Activated gamma-delta T cell treated with anti-CD3 and anti-CD28 coated beads, Interleukin-2, amount 50 U/mL, for 16 hours (primary cell): ENCODE measurements around the gene CHCHD6.
A peak's percentile ranks its signal among the peaks of the same experiment; 100 is the strongest.

Experiments
- DNase-seq: peaks from one replicate; pipeline ENCODE4 v3.0.0-alpha.2; 2020; ENCODE audit warnings: low read depth

CHCHD6 gene

DNA sequence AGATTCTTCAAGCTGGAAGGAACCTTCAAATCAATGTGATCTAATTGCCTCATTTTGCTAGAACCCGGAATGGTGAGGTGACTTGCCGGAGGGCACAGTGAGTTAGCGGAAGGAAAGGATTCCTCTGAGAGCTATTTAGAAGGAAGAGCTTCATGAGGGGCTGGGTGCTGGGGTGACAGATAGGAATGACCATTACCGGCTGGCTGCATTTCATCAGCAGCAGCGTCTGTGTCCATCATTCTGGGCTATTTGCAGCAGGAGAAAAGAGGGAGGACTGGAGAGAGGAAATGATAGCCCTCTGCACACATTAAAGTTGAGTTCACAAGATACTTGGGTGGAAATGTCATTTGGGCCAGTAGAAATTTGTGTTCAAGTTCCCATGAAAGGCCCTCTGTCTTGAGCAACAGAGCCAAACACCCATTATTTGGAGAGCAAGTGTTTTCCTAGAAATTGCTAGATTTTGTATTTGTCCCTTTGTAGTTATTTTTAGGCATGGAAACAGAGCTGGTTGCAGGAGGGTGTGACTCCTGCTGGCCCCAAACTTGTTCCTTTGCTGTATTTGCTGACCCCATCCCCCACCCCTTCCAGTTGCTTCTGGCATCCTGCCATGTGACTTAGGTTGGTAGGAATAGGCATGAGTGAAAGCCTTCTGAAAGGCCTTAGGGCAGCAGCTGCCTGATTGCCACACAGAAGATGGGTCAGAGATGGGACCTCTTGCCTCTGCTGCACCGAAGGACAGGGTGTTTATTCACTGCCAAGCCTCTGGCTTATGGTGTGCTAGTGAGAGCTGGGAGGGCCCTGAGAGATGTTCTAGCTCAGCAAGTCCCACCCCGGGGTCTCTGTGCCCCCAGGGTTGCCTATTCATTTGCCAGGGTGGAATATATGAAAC, 191.4 kb downstream of the CHCHD6 start:
- DNase-seq: no peak

DNA sequence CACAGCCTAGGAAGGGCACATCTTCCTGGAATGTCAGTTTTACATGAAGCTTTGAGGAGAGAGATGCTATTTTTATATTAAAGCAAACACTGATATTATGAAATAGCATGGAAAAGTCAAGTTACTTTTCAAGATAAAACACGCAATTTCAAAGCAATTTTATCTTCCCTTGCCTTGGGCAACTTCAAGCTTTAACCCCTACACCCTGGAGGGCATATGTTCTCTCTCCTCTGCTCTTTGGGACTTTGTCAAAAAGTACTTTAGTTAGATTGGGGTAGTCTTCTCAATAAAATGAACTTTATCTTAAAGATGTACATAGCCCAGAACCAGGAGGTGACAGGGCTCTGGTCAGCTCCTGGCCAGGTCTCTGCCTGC, 192.0 kb downstream of the CHCHD6 start:
- no peak for DNase-seq

DNA sequence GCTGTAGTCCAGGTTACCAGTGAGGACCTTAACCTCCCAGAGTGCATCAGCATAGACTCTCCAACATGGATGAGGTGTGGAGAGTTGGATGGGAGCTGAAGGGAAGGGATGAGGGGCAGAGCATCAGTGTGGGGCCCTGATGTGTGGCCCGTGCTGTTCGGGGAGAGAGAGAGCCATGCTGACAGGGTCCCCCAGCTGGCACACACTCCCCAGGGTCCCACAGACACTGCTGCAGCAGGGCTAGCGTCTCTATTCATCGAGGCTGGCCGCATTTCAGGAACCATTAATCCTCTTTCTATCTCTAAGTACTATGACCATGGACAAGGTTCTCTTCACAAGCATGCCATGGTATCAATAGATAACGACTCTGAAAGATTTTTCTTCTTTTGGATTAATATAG, 192.9 kb downstream of the CHCHD6 start:
- DNase-seq: no peak

DNA sequence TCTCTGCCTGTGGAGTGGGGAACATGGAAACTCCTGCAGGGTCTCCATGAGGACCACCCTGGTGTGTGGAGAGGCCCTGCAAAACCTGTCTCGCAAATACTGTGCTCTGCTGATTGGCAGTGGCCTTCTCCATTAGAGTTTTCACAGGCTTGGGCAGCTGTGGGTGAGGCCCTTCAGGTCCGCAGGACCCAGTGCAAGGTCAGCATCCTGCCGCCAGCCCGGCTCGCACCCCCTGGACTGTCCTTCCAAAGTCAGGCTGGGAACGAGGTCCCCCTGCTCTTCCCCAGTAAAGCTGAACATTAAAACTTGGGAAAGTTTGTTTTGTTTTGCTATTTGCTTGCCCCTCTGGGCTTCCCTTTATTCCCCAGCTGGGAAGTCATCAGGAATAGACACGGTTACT, 193.9 kb downstream of the CHCHD6 start:
- DNase-seq: no peak

DNA sequence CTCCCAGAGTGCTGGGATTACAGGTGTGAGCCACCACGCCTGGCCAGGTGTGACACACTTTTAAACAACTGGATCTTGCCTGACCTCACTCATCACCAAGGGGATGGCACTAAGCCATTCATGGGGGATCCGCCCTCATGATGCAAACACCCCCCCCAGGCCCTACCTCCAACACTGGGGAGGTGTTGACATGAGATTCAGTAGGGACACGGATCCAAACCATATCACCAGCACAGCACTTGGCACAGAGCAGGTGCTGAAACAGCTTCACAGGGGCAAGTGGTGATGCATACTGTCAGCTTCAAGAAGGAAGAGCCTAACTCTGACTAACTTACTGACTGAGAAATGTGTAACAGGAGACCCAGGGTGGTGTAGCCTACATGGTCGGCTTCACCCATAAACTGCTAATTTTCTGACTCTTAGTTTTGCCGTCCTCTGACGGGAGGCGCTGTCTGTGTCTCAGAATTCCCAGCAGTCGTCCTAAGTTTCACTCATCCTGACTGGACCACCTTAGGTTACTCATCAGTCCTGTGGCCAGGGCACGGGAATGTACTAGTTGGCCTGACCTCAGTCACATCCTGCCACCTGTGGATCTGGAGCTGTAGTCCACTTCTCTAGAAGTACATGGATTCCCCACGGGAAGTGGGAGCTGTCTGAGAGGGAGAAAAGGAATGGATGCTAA, 197.0 kb downstream of the CHCHD6 start:
- DNase-seq: no peak

DNA sequence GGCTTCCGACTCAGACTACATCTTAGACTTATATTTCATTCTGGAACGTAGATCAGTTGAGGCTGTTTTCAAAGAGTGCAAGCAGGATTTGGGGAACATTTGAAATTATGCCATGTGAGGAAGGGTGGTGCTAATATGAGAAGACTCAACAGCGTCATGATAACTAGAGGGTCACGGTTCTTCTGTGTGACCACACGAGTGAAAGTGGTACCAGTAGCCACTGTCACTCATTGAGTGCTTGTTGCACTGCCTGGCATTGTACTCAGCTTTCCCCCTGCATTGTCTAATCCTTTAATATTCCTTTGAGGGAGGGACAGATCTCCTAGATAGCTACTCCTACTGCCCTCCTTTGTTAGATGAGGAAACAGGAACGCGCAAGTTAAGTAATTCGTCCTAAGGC, 197.6 kb downstream of the CHCHD6 start:
- DNase-seq: no peak

DNA sequence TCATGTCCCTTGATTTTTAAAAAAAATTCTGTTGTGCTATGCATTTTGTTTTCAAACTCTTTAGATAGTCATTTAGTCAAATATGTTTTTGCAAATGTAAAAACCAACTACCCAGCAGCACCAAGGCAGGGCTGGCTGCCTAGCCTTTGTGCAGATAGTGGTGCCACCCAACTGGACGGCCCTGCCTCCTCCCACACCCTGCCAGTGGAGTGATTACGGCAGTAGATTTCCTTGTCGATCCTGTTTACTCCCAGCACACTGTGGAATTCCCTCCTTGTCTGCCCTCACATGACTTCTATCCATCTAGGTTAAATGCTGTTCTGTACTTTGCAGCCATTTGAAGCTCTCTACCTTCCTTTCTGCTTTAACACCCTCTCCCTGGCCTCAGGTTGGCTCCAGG, 199.5 kb downstream of the CHCHD6 start:
- no peak for DNase-seq

DNA sequence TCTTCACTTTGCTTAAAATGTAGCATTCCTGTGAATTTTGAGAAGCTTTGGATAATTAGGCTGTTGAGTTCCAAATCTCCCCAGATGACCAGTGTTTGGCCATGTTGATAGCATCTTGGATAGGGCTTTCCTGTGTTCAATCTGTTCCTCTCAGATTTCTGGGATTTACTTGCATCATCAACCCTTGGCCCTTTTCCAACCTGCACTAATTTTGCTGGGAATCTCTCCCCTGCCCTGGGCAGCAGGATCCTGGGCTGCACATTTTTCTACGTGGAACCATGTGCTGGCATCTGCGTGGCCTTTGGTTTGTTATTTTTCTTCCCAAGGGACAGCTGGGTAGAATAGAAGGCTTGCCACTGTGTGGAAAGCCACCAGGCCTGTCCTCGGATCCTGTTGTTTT, 203.5 kb downstream of the CHCHD6 start:
- no peak for DNase-seq

DNA sequence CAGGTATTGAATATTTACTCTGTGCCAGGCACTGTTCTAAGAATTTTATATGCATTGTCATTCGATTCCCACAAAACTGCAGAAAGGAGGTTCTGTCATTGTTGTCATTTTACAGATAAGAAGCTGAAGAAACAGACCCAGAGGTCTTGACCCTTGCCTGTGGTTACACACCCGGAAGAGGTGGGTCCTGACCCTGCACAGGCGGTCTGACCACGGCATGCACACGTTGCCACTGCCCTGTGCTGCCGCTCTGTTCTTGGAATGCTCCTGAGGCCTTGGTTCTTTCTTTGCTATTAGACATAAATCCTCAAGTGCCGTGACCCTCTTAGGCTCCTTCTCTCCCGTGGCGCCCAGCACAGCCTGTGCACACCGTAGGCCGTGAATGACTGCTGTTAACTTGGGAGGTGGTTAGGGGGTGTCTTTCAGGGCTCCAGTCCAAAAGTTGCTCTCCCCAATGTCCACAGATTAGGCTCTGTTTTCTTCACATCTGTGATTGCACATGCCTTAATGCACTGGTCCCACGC, 204.8 kb downstream of the CHCHD6 start:
- no peak for DNase-seq

DNA sequence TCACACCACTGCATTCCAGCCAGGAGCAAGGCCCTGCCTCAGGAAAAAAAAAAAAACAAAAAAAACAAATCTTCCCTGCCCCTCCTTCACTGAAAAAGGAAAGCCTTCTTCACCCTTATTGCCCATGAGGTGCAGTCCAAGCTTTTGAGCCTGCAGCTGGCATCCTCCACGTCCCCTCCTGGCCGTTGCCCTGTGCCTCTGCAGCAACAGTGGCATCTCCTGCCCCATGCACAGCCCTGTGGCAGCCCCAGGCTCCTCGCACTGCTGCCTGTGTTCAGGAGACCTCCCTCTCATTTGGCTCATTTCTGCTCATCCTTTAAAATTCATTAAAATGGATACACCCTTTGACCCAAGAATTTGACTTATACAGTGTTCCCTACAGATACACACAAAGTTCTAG, 206.2 kb downstream of the CHCHD6 start:
- DNase-seq: no peak

DNA sequence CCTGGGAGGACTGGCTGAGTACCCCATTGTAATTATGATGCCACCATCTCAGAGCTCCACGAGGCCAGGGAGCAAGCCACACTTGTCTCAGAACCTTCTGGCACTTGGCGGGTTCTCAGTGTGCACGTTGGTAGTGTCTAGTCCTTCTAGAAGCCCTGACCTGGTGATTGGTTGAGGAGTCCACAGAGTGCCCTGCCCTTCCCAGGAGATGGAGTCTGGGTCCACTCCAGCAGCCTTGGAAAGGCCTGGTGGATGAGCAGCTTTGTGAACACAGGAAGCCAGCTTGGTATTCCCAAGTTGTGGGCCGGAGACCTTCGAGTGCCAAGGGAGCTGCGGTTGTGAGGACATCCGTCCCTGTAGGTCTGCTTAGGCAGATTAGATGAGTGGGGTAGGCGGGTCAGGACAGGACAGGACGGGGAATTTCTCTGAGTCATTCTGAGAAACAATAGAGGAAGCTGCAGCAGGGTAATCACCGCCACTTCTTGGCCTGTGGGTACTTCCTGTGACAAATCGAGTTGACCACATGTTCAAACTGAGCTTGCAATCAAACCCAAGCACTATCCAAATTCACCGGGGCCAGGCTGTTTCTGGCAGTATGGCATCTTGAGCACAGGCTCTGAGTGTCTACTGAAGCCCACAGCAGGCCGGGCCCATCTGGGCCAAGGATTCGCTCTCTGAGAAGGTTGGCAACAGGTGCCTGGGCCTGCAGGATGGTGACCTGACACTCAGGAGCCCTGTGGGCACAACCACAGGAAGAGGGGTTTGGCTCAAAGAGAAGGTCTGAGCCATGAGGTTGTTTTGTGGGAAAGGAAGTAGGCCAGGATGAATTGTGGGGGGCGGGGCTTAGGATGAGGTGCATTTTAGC, 207.4 kb downstream of the CHCHD6 start:
- peak; percentile 60 for DNase-seq

DNA sequence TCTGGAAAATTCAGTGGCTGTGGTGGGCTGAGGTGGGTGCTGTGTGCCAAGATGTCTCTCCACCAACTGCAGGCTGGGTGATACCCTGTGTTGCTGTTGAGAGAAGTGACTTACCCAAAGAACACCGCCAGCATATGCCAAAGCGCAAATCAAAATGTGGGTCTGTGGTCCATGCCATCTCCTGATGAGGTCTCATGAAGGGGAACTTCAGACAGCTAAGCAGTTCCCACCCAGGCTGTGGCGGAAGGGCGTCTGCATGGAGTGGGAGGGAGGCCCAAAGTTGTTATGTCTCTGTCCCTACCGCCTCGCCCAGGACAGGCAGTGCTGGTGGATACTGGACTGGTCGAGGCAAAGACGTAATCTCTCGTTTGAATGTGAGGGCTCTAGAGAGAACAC, 208.0 kb downstream of the CHCHD6 start:
- no peak for DNase-seq

DNA sequence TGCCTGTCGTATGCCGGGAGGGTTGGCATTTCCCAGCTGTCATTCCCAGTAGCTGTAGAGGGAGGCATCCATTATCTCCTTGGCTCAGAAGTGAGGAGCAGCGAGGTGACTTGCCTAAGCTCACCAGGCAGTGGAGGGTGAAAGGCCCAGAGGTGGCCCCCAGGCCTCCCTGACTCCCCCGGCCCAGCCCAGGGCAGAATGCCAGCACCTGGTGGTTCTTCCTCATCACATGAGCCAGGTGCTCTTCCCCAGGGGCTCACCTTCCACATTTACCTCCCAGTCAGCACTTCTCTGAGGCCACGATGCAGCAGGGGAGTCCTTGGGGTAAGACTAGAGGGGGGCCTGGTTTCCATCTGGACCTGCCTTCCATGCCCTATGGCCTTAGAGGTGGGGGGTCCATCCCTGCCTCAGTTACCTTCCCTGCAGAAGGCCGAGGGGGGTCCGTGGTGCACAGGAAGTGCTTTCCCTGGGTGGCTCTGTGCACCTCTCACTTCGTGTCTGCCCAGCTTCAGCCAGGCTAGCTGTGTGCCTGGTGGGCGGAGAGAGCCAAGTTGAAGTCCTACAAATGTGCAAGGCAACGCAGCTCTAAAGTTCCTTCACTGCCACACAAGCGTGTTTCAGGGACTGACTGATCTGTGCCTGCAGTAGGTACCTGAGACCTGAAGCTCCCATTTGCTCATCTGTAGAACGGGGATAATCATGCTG, 208.6 kb downstream of the CHCHD6 start:
- no peak for DNase-seq

DNA sequence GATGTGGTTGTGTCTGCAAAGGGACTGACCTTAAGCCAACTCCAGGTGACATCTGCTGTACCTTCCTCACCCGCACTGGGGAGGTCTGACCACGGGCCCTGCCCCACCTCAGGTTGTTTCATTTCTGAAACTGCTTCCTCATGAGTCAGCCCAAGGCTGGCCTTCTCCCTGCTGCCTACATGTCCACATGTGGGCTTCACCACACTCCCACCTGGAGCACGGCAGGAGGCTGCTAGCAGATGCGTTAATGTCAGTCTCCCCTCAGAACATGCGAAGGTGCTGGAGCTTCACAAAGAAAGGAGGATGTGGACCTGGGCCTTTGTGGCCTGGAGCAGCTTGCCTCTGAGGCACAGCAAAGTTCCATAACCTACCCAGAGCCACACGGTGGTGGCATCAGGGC, 209.5 kb downstream of the CHCHD6 start:
- no peak for DNase-seq

DNA sequence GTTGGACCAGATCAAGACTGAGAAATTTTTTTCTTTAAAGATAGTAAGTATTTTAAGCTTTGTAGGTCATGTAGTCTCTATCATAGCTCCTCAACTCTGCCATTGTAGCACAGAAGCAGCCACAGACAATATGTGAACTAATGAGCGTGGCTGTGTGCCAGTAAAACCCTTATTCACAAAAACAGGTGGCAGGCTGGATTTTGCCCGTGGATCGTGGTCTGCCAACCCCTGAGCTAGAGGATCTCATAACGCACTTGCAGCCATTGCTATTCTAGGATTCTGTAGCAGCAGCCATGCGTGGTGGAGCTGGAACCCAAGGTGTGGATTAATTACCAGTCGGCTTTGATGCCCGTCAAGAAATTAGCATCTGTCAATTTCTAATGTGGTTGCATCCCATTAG, 210.2 kb downstream of the CHCHD6 start:
- DNase-seq: no peak

DNA sequence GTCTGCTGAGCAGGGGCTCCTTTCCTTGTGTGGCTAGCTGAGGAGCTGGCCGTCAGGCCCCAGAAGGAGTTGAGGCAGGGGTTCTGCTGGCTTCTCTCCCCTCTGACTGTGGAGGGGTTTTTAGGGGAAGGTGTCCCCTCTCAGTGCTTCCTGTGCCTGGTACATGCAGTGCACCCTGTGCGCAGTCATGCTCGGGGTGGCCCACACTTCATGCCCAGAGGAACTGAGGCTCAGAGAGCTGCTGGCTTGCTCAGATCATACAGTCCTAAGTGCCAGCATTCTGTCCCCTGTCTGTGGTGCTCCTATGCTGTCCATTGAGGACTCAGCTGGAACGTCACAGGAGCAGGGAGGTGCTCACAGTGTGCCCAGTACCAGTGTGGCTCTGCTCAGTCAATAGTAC, 211.0 kb downstream of the CHCHD6 start:
- DNase-seq: no peak

DNA sequence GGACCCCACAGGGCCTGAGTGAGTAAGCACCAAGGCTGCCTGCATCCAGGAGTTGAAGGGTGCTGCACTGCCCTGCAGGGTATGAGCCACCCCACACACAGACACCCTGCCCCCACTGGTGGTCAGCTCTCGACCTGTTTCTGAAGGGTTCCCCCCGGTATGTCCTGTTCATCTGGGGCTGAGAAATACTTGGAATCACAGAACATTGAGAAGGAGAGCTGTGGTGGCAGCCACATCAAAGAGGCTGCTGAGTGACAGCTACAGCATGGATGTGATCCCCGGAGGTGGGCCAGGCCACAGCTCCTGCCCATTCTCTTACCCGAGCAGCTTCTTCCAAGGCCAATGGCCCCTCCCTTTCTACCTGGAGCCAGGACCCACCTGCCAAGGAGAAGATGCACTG, 212.5 kb downstream of the CHCHD6 start:
- DNase-seq: no peak

DNA sequence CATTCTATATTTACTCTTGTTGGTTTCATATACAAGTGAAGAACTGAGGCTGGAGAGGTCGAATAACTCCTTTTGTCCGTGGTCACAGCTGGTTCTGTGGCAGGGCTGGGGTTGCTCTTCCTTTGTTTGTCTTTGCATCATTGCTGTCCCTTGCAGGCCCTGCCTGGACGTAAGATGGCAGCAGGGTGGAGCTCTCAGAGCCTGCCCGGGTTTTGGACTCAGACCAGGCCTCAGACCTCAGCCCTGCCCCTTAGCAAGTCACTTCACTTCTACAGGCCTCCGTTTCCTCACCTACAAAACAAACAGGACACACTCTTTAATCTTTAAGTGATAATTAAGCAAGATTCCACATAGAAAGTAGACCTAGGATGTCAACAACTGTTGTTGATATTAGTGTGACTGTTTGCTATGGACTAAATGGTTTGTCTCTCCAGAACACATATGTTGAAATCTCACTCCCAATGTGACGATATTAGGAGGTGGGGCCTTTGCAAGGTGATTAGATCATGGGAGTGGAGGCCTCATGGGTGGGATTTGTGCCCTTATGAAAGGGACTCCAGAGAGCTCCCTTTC, 213.3 kb downstream of the CHCHD6 start:
- DNase-seq: no peak

DNA sequence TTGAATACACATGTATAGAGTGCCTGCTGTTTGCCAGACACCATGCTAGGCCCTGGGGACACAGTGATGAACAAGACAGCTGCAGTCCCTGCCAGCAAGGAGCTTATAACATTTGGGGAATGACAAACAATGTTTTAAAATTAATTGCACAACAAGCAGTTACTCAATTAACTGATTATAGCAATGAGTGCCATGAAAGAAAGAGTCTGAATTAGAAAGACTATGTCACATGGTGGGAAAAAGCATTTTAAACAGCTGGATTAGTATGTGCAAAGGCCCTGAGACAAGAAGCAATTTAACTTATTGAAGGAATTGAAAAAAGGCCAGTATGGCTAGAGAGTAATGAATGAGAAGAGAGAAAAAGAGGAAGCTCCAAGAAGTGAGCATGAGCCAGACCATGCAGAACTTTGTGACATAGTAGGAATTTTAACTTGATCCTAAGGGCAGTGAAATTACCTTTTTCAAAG, 214.3 kb downstream of the CHCHD6 start:
- no peak for DNase-seq

DNA sequence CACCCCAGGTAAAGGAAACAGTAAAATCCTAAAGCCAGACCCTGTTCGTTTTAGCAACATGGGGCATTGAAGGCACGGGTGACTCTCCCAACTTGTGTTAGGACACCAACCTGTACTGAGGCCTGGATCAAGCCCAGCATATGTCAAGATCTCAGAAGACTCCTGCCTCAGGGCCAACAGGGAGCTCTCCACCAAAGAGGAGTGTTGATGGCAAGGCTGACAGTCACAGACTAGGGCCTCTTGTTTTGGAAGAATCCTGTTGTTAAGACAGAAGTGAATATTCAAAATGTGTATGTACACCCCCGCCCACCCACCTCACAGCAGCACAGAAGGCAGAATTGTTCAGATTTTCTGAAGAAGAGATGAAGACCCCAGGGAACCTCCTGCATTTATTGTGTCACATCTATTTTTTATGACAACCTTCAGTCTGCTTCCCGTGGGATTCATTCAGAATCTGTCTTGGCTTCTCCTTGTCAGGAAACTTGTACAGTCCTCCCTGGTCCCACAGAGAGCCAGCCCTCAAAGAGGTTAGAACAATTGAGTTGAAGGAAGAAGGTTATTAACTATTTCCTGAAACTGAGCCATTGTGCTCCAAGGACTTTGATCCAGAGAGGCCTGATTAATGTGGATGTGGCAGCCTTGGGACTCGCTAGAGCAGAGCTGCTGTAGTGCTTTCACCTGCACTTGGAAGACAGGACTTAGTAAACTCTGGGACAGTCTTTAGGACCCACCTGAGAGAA, 217.2 kb downstream of the CHCHD6 start:
- DNase-seq: no peak

DNA sequence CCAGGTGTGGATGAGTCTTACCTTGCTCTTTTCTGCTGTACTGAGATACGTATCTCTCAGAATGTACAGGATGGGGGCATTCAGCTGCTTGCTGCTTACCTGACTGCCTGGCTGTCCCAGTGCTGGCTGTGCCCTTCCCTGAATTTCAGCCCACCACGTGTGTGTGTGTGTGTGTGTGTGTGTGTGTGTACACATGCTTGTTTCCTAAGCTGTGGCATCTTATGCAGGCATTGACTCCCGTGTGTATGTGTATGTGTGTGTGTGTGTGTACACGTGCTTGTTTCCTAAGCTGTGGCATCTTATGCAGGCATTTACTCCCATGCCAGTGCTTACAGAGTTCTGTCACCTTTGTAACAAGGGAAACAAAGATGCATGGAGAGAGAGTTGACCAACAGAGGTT, 218.4 kb downstream of the CHCHD6 start:
- no peak for DNase-seq
